NCI-H1694 (cell line): ENCODE data around the gene TH.

Experiments used
- DNase-seq: peaks from one replicate; lab custom pipeline; 2025; lab: John Stamatoyannopoulos, UW

Gene TH

GRCh38 chr11:2171591-2172003 lies at the start of gene TH:
Gene TH (minus strand): TSS chr11:2171815. CDS start chr11:2171786, 29 bp downstream.
- DNase-seq = no peak

GRCh38 chr11:2221024-2221423 lies 49.4 kb upstream of the TH start:
- DNase-seq = no peak

GRCh38 chr11:2220173-2220771 lies 48.7 kb upstream of the TH start:
- DNase-seq = no peak

GRCh38 chr11:2219318-2220017 lies 47.9 kb upstream of the TH start:
- no peak for DNase-seq

- no peak for DNase-seq
Observed at GRCh38 chr11:2218031-2218633, 46.5 kb upstream of the TH start.

GRCh38 chr11:2217211-2218030 lies 45.8 kb upstream of the TH start:
- no peak for DNase-seq

GRCh38 chr11:2216400-2217064 lies 44.9 kb upstream of the TH start:
- DNase-seq = no peak

- DNase-seq = no peak
Observed at GRCh38 chr11:2215561-2216399, 44.2 kb upstream of the TH start.

GRCh38 chr11:2215230-2215560 lies 43.6 kb upstream of the TH start:
- DNase-seq = no peak

- no peak for DNase-seq
Observed at GRCh38 chr11:2214527-2215229, 43.1 kb upstream of the TH start.

GRCh38 chr11:2213890-2214526 lies 42.4 kb upstream of the TH start:
- DNase-seq = no peak

- DNase-seq = no peak
Observed at GRCh38 chr11:2213384-2213842, 41.8 kb upstream of the TH start.

GRCh38 chr11:2212411-2213251 lies 41.0 kb upstream of the TH start:
- no peak for DNase-seq

GRCh38 chr11:2211113-2211971 lies 39.7 kb upstream of the TH start:
- DNase-seq = no peak

- DNase-seq = no peak
Observed at GRCh38 chr11:2210366-2211112, 38.9 kb upstream of the TH start.

- DNase-seq = no peak
Observed at GRCh38 chr11:2209900-2210321, 38.3 kb upstream of the TH start.

GRCh38 chr11:2209370-2209801 lies 37.8 kb upstream of the TH start:
- no peak for DNase-seq
